Stimulated activated CD4-positive, alpha-beta T cell treated with anti-CD3 and anti-CD28 coated beads, TNF-alpha, amount 100 ng/mL, for 24 hours (primary cell): ENCODE measurements around the gene EPB41L2.

Source experiments
- DNase-seq, 3 experiments: peaks; one replicate each; pipeline ENCODE4 v3.0.0-alpha.2; 2020; ENCODE audit warnings: low read depth in 3 of 3

The EPB41L2 gene

DNA sequence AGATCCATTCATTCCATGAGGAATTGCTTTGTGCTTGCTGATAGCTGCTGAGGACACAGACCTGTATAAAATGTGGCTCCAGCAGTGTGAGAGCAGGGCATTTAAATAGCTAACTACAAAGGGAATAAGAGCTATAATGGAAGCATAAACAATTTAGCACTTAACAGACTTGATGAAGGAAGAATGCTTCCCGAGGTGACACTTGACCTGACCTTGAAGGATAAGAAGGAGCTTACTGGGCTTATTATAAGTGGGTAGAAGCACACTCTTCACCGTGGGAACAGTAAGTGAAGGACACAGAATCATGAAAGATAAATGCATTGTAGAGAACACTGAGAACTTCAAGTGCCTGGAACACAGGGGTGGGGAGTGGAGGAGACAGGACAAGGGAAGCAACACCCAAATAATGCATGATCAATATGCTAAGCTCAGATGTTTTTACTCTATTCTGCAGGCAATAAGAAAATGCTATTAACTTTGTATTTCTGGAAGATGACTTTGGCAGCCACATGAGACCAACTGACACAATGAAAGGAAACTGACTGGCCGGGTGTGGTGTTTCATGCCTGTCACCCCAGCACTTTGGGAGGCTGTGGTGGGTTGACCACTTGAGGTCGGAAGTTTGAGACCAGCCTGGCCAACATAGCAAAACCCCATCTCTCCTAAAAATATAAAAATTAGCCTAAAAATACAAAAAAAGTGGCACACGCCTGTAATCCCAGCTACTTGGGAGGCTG lies 84.2 kb downstream of the EPB41L2 start:
- DNase-seq = no peak

DNA sequence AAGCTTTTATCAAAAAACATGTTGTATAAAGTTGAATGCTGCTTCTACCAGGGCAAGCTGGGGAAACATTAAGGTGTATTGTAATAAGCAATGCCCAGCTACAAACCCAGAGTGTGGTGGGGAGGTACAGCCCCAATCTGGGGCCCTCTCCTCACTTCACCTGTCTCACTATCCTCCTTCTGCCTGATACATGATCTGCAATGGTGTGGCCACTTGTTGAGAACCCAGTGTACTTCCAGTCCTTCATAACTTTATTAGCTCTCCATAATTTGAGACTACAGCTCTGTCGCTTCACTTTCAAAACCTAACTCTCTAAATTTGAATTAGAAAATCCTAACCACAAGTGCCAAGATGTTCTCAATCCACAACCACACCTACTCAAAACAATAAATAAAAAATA lies 84.9 kb downstream of the EPB41L2 start:
- DNase-seq = no peak

DNA sequence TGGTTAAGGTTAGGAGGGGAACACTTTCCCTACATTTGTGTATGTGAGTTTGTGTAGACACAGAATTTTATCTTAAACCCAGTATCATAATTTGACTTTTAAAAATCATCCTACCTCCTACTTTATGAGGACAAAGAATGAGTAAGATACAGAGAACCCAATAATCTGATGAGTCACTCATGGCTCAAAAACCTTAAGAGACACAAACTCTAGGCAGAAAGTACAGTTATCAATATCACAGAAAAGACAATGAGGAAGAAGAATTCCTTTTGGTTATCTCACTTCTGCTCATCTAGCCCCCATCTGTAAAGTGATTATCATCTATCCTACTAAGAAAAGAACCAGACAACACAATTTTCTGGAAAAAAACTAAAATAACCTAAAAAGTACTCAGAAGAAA lies 87.7 kb downstream of the EPB41L2 start:
- DNase-seq = no peak

DNA sequence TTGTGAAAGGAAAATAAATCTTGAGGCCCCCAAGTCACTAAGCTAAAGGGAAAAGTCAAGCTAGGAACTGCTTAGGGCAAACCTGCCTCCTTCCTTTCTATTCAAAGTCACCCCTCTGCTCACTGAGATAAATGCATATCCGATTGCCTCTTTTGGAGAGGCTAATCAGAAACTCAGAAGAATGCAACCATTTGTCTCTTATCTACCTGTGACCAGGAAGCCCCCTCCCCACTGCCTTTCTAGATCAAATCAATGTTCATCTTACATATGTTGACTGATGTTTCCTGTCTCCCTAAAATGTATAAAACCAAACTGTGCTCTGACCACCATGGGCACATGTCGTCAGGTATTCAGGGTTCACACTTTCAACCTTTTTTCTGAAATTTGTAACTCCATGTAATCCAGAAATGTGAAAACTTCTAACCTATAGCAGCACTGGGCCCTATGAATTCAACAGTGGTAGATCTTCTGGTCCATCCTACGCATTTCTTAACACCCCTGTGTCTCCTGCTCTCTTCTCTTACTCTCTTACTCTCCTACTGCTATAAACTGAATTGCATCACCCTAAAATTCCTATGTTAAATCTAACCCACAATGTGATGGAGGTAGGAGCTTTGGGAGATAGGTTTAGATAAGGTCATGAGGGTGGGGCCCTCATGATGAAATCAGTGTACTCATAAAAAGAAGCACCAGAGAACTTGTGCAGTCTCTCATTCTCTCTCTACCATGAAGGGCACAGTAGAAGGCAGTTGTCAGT lies 89.3 kb downstream of the EPB41L2 start:
- no peak for DNase-seq

DNA sequence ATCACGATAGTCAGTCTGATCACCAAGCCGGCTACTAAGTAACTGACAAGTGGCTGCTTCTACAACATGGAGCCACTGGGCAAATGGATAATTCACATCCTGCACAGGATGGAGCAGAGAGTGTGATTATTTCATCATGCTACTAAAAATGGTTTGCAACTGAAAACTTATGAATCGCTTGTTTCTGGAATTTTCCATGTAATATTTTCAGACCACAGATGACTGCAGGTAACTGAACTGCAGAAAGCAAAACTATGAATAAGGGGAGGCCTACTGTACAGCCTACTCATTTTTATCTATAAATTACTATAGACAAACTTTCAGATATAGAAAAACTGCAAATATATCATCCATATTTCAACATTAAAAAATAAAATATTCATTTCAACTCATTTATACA lies 91.5 kb downstream of the EPB41L2 start:
- no peak for DNase-seq

DNA sequence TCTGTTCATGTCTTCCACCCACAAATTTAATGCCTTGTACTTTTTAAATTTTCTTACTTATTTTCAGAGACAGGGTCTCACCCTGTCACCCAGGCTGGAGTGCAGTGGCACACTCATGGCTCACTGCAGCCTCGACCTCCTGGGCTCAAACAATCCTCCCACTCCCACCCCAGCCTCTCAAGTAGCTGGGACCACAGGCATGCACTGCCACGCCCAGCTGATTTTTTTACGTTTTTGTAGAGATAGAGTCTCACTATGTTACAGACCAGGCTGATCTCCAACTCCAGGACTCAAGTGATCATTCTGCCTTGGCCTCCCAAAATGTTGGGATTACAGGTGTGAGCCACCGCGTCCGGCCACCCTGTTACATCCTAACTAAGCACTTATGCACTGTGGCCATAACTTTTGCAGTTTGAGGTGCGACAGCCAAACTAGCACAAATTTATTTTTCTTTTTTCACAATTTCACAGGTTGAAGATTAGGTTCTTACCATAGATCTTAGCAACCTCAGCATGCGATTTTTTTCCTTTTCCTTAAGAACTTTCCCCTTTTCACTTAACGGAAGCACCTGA lies 92.1 kb downstream of the EPB41L2 start:
- DNase-seq = no peak

DNA sequence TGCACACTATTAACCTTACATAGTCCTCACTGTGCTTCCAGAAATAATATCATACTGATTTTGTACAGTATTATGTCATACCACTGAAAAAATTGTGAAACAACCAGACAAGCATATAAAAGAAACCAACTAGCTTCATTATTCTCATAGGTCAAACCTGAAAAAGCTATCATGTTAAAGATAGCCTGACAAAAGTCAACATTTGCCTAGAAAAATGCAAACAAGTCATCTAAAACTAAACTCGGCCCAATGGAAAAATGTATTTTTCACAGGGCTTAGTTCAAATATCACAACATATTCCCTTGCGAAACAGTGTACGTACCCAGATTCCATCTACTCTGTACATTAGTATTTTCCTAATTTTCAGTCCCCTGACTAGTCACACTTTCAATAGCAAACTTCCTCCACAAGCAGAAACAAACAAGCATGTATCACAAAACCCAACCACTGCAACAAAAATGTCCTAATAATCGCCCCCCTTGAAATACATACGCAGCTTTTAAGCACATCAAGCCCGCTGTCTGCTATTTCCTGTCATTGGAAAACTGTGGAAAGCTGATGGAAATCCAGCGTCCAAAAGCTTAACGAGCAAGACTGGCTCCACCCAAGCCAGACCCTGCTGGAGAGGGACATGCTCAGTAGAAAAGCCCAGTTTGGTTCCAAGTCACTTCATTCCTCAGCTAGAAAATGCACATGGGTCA lies 93.1 kb downstream of the EPB41L2 start:
- DNase-seq = no peak

DNA sequence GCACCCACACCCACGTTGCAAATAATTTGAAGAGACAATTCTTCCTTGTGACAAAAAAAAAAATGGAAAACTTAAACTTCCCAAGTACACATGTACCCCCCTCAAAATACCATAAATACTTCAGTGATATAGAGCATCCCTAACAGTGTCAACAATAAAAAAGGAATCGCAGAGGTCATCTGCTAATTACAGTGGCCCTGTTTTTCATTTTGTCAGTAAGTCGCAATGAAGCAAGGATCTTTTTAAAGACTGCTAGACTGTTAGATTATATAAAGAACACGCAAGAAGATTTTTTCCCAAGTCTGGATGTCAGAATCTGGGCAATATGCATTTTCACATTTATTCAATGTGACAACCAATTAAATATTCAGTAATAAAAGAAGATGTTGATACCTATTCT lies 93.9 kb downstream of the EPB41L2 start:
- DNase-seq = no peak

DNA sequence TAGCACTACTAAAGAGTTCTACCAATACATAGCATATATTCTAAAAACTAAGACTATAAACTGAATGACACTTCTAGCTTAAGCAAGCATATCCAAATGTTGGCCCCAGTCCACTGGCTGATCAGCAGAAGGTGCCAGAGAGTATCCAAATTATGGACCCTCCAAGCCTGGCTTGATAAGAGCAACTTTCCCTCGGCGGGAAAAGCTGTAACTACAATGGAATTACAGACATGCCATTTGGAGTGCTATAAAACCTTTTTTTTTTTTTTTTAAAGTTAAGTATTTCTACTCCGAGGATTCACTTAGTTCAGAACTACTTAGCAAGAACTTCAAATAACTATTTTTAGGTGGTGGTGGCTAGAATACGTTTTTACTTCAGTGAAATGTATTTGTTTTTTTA lies 94.6 kb downstream of the EPB41L2 start:
- DNase-seq = no peak

DNA sequence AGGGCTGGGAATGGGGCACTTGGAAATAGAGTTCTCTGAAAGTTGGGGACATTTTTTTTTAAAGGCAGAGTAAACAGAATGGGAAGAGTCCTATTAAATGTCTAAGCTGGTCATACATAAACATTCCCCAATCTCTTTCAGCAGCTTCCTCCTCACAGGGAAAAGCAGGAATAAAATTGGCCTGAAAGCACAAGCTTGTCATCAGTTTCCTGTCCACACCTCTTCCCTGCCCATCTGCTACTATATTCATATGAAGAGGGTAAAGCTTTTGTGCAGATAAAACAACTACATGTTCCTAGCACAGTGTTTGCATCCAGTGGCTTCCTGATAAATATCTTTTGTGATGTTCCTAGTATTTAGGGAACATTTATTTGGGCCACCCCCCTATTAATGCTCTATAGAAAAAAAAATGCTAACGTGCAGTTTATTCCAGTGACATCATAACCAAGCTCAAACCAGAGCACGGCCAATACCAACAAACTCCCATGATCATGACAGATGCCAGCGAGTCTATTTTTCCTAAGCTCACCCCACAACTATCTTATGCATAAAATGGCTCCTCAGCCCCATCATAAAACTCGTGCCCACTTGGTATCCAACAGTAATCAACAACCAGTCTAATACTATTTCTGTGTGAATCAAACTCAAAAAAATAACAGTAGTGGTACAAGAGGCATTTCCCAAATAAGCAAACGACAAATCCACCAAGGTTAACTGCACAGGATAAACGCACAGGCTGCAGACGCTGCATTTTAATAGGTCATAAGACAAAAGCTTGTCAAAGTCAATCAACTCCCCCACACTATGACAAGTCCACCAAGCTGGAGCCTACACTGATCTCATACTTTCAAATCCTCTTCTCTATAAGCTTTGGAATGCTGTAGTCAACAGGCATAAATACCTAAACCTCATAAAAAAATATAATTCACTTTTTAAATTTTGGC lies 95.3 kb downstream of the EPB41L2 start:
- no peak for DNase-seq

DNA sequence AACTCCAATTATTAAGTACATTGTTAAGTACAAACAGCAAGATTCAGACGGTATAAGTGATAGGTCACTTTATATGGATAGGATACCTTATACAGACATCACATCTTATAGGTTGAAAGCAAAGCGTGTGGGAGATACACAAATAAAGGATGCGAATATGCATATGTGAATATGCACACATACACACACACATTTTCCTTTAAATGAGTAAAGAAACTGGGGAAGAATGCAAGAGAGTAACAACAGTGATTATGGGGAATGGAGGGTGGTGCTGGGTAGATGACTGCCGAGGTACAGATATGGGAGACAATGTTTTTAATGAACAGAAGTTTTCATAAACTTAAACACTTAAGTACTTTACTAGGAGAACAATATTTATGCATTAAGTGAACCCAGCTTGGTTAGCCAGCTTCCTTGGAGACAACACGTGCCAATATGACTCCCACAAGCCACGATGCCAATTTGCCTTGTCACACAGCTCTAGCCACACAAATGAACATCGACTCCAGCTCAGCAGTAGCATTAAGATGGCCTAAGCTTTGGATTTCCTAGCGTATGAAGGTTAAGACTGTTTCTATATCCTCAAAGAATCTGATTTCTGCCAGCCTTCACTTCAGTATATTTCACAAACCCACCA lies 96.6 kb downstream of the EPB41L2 start:
- DNase-seq = no peak

DNA sequence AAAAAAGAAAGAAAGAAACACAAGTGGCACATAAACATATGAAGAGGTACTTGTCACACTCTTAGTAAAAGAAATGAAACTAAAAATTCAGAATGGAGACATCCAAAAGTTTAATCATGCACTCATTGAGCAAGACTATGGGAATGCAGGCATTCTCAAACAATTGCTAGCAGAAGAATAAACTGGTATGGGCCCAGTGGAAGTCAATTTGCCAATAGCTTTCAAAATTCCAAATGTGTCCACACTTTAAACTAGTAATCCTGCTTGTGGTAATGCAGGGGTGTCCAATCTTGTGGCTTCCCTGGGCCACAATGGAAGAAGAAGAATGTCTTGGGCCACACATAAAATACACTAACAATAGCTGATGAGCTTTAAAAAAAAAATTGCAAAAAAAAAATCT lies 97.4 kb downstream of the EPB41L2 start:
- no peak for DNase-seq

DNA sequence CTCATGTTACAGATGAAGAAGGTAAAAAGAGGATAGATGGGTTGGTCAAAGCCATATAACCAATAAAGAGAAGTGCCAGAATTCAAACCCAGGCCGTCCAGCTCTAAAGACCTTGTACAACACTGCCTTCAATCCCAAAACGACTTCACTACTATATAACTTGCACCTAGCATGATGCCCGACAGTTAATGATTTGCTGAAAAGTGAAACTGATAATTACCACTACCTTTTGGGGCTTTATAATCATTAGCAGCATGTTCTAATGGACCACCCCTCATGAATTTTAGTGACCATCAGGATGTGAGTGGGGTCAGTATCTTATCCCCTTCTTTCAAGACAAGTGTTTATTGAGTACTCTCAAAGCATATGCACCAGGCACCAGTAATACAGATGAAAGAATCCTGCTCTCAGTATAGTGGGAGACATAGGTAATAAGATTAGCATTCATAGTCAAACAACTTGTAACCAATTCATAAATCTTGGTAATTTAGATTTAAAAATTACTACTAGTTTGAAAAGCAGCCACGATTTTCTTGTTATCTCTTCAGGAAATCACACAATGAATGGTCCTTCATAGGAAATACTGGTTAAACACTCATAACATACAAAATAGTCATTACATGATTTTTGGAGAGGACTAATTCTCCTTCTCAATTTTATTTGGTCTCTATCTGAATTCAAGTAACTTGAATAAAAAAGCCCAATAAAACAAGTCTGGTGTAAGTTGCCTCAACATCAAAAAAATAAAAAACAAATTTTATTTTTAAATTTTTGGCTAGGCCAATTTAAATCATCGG lies 98.0 kb downstream of the EPB41L2 start:
- DNase-seq = no peak

DNA sequence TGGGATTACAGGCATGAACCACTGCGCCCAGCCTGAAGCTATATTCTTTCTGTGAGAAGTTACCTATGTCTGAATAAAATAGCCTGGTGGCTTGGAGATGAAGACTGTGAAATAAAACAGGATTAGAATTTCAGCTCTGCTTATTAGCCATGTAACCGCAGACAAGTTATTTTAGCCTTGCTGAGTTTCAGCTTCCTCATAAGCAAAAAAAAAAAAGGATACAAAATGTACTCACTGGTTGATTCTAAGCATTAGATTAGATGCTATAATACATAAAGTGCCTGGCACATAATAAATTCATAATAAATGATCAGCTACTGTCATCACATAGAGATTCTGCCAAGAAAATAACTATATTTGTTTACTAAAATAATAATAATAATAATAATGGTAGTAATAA lies 98.8 kb downstream of the EPB41L2 start:
- DNase-seq = no peak

DNA sequence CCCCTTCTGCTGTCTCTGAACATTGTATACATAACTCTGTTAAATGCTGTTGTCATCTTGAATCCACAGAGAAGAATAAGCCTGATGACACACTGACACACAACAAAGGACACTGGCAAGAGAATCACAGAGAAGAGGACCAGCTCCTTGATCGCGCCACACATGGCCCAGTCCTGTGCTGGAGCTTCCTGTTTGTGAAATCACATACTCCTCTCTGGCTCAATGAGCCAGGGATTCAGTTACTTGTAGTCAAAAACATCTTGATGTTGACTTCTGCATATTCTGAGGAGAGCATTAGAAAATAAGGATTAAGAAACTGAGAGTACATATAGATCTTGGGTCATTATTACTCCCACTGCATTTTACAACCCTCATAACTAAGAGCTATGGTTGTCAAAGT lies 100.1 kb downstream of the EPB41L2 start:
- DNase-seq = no peak

DNA sequence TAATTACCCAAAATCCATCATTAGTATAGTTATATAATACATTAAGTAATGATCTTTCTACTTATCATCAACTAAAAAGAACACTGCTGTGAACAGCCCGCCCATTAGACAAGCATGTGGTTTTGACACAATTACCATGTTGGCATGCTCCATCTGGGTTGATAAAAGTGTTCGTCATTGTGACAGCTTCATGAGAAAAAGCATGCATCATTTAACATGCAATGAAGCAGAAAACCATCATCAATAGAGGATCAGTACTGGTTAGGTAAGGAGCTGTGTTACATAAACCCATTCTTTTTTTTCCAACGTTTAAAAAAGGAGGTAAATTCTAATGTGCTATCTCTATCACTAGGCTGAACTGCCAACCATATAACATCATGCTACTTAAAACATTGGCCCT lies 101.9 kb downstream of the EPB41L2 start:
- DNase-seq = no peak

DNA sequence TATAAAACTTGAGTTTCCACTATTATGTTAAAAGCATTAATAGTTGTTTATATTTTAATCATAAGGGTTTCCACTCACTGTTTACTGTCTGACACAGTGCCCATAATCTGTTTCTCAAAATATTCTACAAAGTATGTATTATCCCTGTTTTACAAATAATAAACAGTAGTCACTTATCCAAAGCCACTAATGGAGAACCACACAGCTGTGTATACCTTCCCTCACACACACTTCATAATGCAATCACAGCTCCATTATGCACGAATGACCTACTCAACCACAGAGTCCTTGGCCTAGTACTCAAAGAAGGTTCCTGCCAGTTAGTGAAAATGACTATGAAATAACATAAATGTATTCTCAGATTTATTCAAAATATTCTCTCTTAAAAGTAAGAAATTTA lies 103.1 kb downstream of the EPB41L2 start:
- no peak for DNase-seq

DNA sequence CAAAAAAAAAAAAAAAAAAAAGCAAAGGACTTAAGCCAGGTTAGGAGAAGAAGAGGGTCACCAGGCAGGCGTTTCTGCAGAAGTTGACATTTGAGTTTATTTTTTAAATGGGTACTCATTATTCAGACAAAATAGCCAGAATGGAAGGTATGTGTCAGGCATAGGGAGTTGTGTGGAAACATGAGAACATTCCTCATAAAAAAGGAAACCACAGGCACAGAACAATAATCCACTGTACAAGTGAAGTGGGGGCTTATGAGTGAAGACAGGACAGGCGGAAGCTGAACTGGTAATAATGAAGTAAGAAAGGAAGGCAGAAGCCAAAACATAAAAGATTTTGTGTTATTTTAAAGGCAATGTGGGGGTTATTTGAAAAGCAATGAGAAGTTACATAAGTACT lies 104.6 kb downstream of the EPB41L2 start:
- no peak for DNase-seq

DNA sequence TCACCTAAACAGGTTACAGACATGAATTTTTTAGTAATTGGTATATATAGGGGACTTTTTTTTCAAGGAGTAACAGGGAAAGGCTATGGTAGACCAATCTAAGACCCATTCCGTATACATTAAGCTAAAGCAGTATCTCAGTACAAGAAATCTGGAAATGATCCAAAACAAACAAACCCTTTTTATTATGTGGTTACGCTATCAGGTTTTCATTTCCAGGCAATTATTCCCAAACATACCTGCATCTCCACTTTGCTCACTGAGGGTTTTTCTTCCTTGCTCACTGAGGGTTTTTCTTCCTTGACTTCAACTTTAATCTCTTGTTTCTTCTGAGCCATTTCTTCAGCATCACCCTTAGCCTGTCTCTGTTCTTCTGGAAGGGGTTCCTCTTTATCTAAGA lies 107.3 kb downstream of the EPB41L2 start:
- DNase-seq = no peak

DNA sequence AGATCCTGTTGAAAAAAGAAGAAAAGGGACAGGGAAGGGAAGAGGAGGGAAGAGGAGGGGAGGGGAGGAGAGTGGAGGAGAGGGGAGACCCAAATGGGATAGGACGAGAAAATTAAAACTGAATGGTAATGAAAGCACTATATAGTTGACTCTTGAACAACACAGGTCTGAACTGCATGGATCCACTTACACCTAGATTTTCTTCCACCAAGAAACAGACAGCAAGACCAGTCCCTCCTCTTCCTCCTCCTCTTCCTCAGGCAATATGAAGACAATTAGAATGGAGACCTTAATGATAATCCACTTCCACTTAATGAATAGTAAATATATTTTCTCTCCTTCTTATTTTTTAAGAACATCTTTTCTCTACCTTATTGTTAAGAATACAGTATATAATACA lies 113.5 kb downstream of the EPB41L2 start:
- no peak for DNase-seq
